GM13977 (cell line): ENCODE data around the gene AGPAT3.

ENCODE experiments used
- DNase-seq: peaks from one replicate; pipeline ENCODE4 v3.0.0; 2012; ENCODE audit warnings: low spot score
- CTCF ChIP-seq: IDR thresholded peaks from 2 replicates; pipeline ENCODE4 v1.5.1; 2012; ENCODE audit warnings: mild to moderate bottlenecking, control low read depth; ENCODE audit not compliant: insufficient read depth; ENCODE audit errors: extremely low read depth, missing control alignments
- in situ Hi-C: fragments of 300-500 bp; cut with MboI; formaldehyde crosslinking; loops from one replicate; pipeline ENCODE4 v1.12.0; 2022; ENCODE audit warnings: low sequenced_read_pairs, low pct_unique_long_range_greater_than_20kb, mixed read lengths, inconsistent platforms; ENCODE audit not compliant: unreplicated experiment

Gene AGPAT3

GRCh38 chr21:43826623-43826974 is 38.4 kb upstream of the AGPAT3 start:
- TF ChIP-seq CTCF: no peak
- DNase-seq: no peak
- in situ Hi-C loops: no loop called here

GRCh38 chr21:43827015-43827611 is 37.9 kb upstream of the AGPAT3 start:
- in situ Hi-C loops: no loop called here
- TF ChIP-seq CTCF: no peak
- DNase-seq: no peak

GRCh38 chr21:43829161-43829560 is 35.9 kb upstream of the AGPAT3 start:
- DNase-seq: no peak
- in situ Hi-C loops: no loop called here
- no peak for TF ChIP-seq CTCF

- DNase-seq: no peak
- in situ Hi-C loops: no loop called here
Observed at GRCh38 chr21:43829575-43830119, 35.4 kb upstream of the AGPAT3 start.

GRCh38 chr21:43832158-43832550 is 32.9 kb upstream of the AGPAT3 start:
- no peak for DNase-seq
- in situ Hi-C loops: no loop called here
- TF ChIP-seq CTCF: no peak

More at GRCh38 chr21:43829575-43830119, 35.4 kb upstream of the AGPAT3 start:
- TF ChIP-seq CTCF: no peak

- no peak for TF ChIP-seq CTCF
- no peak for DNase-seq
- in situ Hi-C loops: no loop called here
Observed at GRCh38 chr21:43832648-43833047, 32.4 kb upstream of the AGPAT3 start.
